PC-9 (cell line): ENCODE data around the gene TNRC6C. TPM values are rescaled to one million over a fixed set of nuclear protein-coding genes. Genes with fewer than 3 reads are reported as not detected.
"Not testable (repeated sequence)": the region's sequence is repeated elsewhere in the genome, so short reads cannot be mapped to it uniquely, and the experiment has no call there.

ENCODE experiments used
- BruUV-seq: library from RNA; stranded (reverse); fragments of 400-500 nt; replicated peaks from 2 replicates; lab custom pipeline; 2021; lab: Mats Ljungman, UMichigan
- CTCF ChIA-PET: fragments of 300-600 bp; sonication (Branson Sonifier 250); formaldehyde crosslinking; loops from one replicate; lab custom pipeline; 2022; ENCODE audit warnings: antibody characterized with exemption; lab: Charles Lee
- POLR2A ChIA-PET: fragments of 300-600 bp; sonication (Branson Sonifier 250); formaldehyde crosslinking; loops from one replicate; lab custom pipeline; 2022; ENCODE audit warnings: antibody characterized with exemption; ENCODE audit not compliant: unreplicated experiment; lab: Charles Lee
- DNase-seq, 2 experiments: peaks; one replicate each; pipeline versions ENCODE4 v3.0.0 to v3.0.0-alpha.2; 2015 to 2022; ENCODE audit warnings: mixed read lengths in 1 of 2
- H2AFZ ChIP-seq: fragments of 200-600 bp; sonication (generic); 2 replicates; pipeline ENCODE4 v1.8.1; 2017; ENCODE audit warnings: antibody characterized with exemption
- H3F3A ChIP-seq: fragments of 200-600 bp; sonication (generic); 2 replicates; pipeline ENCODE4 v1.8.1; 2017; ENCODE audit warnings: antibody characterized with exemption, mild to moderate bottlenecking, low read depth; ENCODE audit not compliant: insufficient read depth
- H3K27ac ChIP-seq: fragments of 200-600 bp; sonication (generic); 2 replicates; pipeline ENCODE4 v1.6.1; 2016; ENCODE audit warnings: mixed run types
- H3K27me3 ChIP-seq: fragments of 200-600 bp; sonication (generic); 2 replicates; pipeline ENCODE4 v1.6.1; 2016; ENCODE audit warnings: low read depth, mixed run types; ENCODE audit not compliant: insufficient read depth
- H3K36me3 ChIP-seq: fragments of 200-600 bp; sonication (generic); 2 replicates; pipeline ENCODE4 v1.6.1; 2016; ENCODE audit warnings: low read depth, mixed run types
- H3K4me1 ChIP-seq: fragments of 200-600 bp; sonication (generic); replicated peaks from 2 replicates; pipeline ENCODE4 v1.6.1; 2016; ENCODE audit warnings: mixed run types; ENCODE audit not compliant: insufficient read depth
- H3K4me2 ChIP-seq: fragments of 200-600 bp; sonication (generic); 2 replicates; pipeline ENCODE4 v1.6.1; 2017; ENCODE audit warnings: mixed run types
- H3K4me3 ChIP-seq: fragments of 200-600 bp; sonication (generic); 2 replicates; pipeline ENCODE4 v1.6.1; 2016; ENCODE audit warnings: mixed run types
- H3K79me2 ChIP-seq: fragments of 200-600 bp; sonication (generic); 2 replicates; pipeline ENCODE4 v1.6.1; 2017; ENCODE audit warnings: low read depth, mixed run types
- H3K9me2 ChIP-seq: fragments of 200-600 bp; sonication (generic); 2 replicates; pipeline ENCODE4 v1.8.1; 2017; ENCODE audit warnings: mild to moderate bottlenecking; ENCODE audit not compliant: insufficient read depth
- H3K9me3 ChIP-seq: fragments of 200-600 bp; sonication (generic); 2 replicates; pipeline ENCODE4 v1.8.1; 2016; ENCODE audit warnings: low read depth; ENCODE audit not compliant: insufficient read depth
- H4K20me1 ChIP-seq: fragments of 200-600 bp; sonication (generic); 2 replicates; pipeline ENCODE4 v1.8.1; 2017; ENCODE audit not compliant: insufficient read depth
- CTCF ChIP-seq: fragments of 200-600 bp; sonication (generic); conservative IDR thresholded peaks from 2 replicates; pipeline ENCODE4 v1.6.1; 2017; ENCODE audit warnings: mixed run types, antibody characterized with exemption, mild to moderate bottlenecking, moderate library complexity
- EZH2 ChIP-seq: fragments of 200-600 bp; sonication (generic); IDR thresholded peaks from 2 replicates; pipeline ENCODE4 v1.8.0; 2017; ENCODE audit warnings: antibody characterized with exemption, low read depth
- intact Hi-C: fragments of 100-400 bp; cut with micrococcal nuclease; formaldehyde crosslinking; loops from one replicate; pipeline ENCODE4 v1.10.0; 2022; ENCODE audit not compliant: unreplicated experiment
- total RNA-seq: library from RNA; stranded (reverse); gene quantifications from 2 replicates; pipeline ENCODE4 v1.2.3, GENCODE V29; 2021

The TNRC6C gene
- total RNA-seq, 1 experiment from 2014 or later: 0.37 TPM

DNA sequence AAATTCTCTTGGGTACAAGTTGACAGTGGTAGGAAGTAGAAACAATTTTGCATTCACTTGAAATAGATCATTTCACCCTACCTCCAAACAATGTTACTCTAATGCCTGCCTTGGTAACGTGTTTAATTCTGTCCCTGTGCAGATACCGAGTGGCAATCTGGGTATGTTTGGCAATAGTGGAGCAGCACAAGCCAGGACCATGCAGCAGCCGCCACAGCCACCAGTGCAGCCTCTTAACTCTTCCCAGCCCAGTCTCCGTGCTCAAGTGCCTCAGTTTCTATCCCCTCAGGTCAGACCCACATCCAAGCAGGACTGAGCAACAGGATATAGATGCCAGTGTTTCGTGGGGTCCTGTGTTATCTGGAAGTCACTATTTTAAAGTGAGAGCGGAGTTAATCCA is 120.8 kb downstream of the TNRC6C start:
- Histone ChIP-seq H3F3A (no peaks in the 10 kb centered on the region), H3K9me3 (no peaks in the 10 kb centered on the region), H3K4me1 (no peaks in the 10 kb centered on the region), H3K4me2 (no peak overlapping the region), H3K9me2 (no peaks in the 10 kb centered on the region), H3K36me3 (no peaks in the 10 kb centered on the region), H2AFZ (no peak overlapping the region), H3K4me3 (no peak overlapping the region), H4K20me1 (no peaks in the 10 kb centered on the region), H3K27me3 (peaks cover 27% of the 10 kb centered on the region), H3K79me2 (no peaks in the 10 kb centered on the region), H3K27ac (no peak overlapping the region)
- no peak for TF ChIP-seq EZH2
- no peak for TF ChIP-seq CTCF
- BruUV-seq: no TSS peak
- ChIA-PET CTCF (interaction anchor here (0.8 kb wide), 1 partner anchor 158 kb away, joined by 3 read pairs; no protein-coding TSS in a partner anchor), POLR2A (no interaction called here)
- DNase-seq: no peak
- intact Hi-C loops: no loop called here

DNA sequence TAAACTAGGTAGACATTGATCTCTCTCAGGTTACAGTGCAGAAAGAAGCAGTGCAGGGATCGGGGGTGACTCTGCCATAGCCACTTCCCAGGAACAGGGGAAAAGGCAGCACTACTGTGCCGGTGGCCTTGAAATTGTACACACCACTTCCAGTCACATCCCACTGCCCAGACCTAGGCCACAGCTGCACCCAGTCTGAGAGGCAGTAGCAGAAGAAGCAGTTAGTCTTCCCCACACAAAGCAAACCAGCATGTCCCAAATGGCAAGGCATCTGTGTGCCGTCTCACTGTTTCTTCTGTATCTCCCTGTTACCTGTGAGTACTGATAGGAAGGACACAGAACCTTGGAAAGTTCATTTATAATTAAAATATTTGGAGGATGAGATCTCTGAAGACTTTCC is 123.0 kb downstream of the TNRC6C start:
- Histone ChIP-seq H3F3A (no peaks in the 10 kb centered on the region), H3K4me2 (no peak overlapping the region), H3K4me1 (no peaks in the 10 kb centered on the region), H4K20me1 (no peaks in the 10 kb centered on the region), H2AFZ (no peak overlapping the region), H3K9me3 (no peaks in the 10 kb centered on the region), H3K4me3 (no peak overlapping the region), H3K79me2 (no peaks in the 10 kb centered on the region), H3K27me3 (peaks cover 13% of the 10 kb centered on the region), H3K9me2 (no peaks in the 10 kb centered on the region), H3K36me3 (no peaks in the 10 kb centered on the region), H3K27ac (no peak overlapping the region)
- intact Hi-C loops: no loop called here
- no TSS peak for BruUV-seq
- TF ChIP-seq CTCF (no peak), EZH2 (no peak)
- DNase-seq: no peak
- POLR2A ChIA-PET: no interaction called here
- CTCF ChIA-PET: no interaction called here

DNA sequence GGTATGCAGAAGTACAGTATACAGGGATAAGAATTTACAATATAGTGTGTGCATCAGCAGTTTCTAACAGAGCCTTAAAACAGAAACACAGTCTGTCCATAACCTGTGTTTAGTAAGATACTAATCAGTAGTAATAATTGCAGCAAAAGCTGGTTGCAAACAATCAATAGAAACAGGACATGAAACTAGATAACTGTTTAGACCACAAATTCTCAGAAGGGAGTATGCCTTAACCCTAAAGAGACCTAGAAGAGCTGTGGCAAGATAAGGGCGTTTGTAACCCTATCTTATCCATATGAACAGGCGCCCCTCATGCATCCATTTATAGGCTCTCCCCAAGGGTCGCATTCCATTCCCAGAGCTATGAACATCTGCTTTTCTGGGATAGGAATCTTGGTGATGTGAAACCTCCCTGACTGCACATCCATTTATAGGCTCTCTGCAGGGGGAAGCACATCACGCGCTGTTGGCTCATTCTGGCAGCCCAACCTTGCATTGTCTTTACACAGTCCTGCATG is 123.9 kb downstream of the TNRC6C start:
- CTCF ChIA-PET: not testable (repeated sequence)

GRCh38 chr17:78082988-78083387 is 124.5 kb downstream of the TNRC6C start:
- Histone ChIP-seq H2AFZ (no peak overlapping the region), H3K4me3 (no peak overlapping the region), H3K36me3 (no peaks in the 10 kb centered on the region), H3K9me3 (no peaks in the 10 kb centered on the region), H3K4me1 (no peaks in the 10 kb centered on the region), H3F3A (no peaks in the 10 kb centered on the region), H3K4me2 (no peak overlapping the region), H3K27me3 (peaks cover 10% of the 10 kb centered on the region), H3K9me2 (no peaks in the 10 kb centered on the region), H3K79me2 (no peaks in the 10 kb centered on the region), H4K20me1 (no peaks in the 10 kb centered on the region), H3K27ac (no peak overlapping the region)
- intact Hi-C loops: no loop called here
- ChIA-PET POLR2A (no interaction called here), CTCF (interaction anchor here (0.5 kb wide), 1 partner anchor 123 kb away, joined by 6 read pairs; no protein-coding TSS in a partner anchor)
- TF ChIP-seq CTCF: no peak
- no peak for TF ChIP-seq EZH2
- BruUV-seq: no TSS peak
- no peak for DNase-seq

More for the DNA sequence above, 123.9 kb downstream of the TNRC6C start:
- H3K4me1 ChIP-seq, H3K9me3 ChIP-seq, H2AFZ ChIP-seq, H3K36me3 ChIP-seq, H3K79me2 ChIP-seq, H3K9me2 ChIP-seq, H3F3A ChIP-seq, BruUV-seq, H3K4me3 ChIP-seq, H3K27ac ChIP-seq, POLR2A ChIA-PET, intact Hi-C loops, H3K4me2 ChIP-seq, H4K20me1 ChIP-seq, DNase-seq: not testable (repeated sequence)
- H3K27me3 ChIP-seq: peaks cover 10% of the 10 kb centered on the region
